Inferior parietal cortex (tissue), 1 donor: ENCODE measurements around the gene GCSAM.
A peak's percentile ranks its signal among the peaks of the same experiment; 100 is the strongest.

Source experiments
- DNase-seq: peaks from one replicate; pipeline ENCODE4 v3.0.0-alpha.2; 2016; ENCODE audit errors: extremely low spot score

The GCSAM gene

GRCh38 chr3:112104774-112105173 is 28.3 kb downstream of the GCSAM start:
- DNase-seq, result no peak

GRCh38 chr3:112101916-112102315 is 31.1 kb downstream of the GCSAM start:
- no peak for DNase-seq

- no peak for DNase-seq
These were observed 35.7 kb downstream of the GCSAM start for GRCh38 chr3:112097378-112097777.

- DNase-seq, result no peak
These were observed 36.9 kb downstream of the GCSAM start for GRCh38 chr3:112096176-112096575.

GRCh38 chr3:112095731-112096130 is 37.3 kb downstream of the GCSAM start:
- no peak for DNase-seq

GRCh38 chr3:112093180-112093522 is 39.9 kb downstream of the GCSAM start:
- DNase-seq, result no peak

GRCh38 chr3:112092496-112093179 is 40.4 kb downstream of the GCSAM start:
- DNase-seq, result no peak

- DNase-seq, result no peak
These were observed 42.0 kb downstream of the GCSAM start for GRCh38 chr3:112090887-112091586.

GRCh38 chr3:112089956-112090886 is 42.8 kb downstream of the GCSAM start:
- DNase-seq, result no peak

- no peak for DNase-seq
These were observed 44.1 kb downstream of the GCSAM start for GRCh38 chr3:112088944-112089343.

GRCh38 chr3:112087746-112088145 is 45.3 kb downstream of the GCSAM start:
- no peak for DNase-seq

GRCh38 chr3:112086875-112087524 is 46.0 kb downstream of the GCSAM start:
- no peak for DNase-seq

GRCh38 chr3:112086076-112086854 is 46.8 kb downstream of the GCSAM start, which contains the start of gene C3orf52:
Gene C3orf52, plus strand, starts transcription at chr3:112086389. Its CDS starts 19 bp downstream, at chr3:112086408.
- peak; percentile 20 for DNase-seq

GRCh38 chr3:112085735-112086075 is 47.3 kb downstream of the GCSAM start:
- no peak for DNase-seq

GRCh38 chr3:112084980-112085705 is 47.9 kb downstream of the GCSAM start:
- no peak for DNase-seq

GRCh38 chr3:112083239-112083638 is 49.8 kb downstream of the GCSAM start:
- no peak for DNase-seq

- DNase-seq, result no peak
These were observed 54.6 kb downstream of the GCSAM start for GRCh38 chr3:112078125-112079083.

- DNase-seq, result no peak
These were observed 58.2 kb downstream of the GCSAM start for GRCh38 chr3:112074616-112075497.
